Choroid plexus epithelial cell (primary cell): ENCODE measurements around the gene FOXJ2.
"Not testable (repeated sequence)": the region's sequence is repeated elsewhere in the genome, so short reads cannot be mapped to it uniquely, and the experiment has no call there.

Source experiments
- DNase-seq: peaks from one replicate; pipeline ENCODE4 v3.0.0-alpha.2; 2010; ENCODE audit warnings: low read depth
- H3K4me3 ChIP-seq: 2 replicates; pipeline ENCODE4 v1.5.1; 2011; ENCODE audit warnings: low read depth, mild to moderate bottlenecking, control low read depth, low read length, moderate library complexity
- CTCF ChIP-seq: conservative IDR thresholded peaks from 2 replicates; pipeline ENCODE4 v1.5.1; 2011; ENCODE audit warnings: low read depth, mild to moderate bottlenecking, control low read depth, inconsistent platforms, low read length, moderate library complexity

The FOXJ2 gene

GRCh38 chr12:8018666-8019581 lies 13.6 kb upstream of the FOXJ2 start:
- H3K4me3 ChIP-seq, result peak overlapping the region; percentile 50
- no peak for DNase-seq
- TF ChIP-seq CTCF, result no peak

GRCh38 chr12:8026291-8026900 lies 6.1 kb upstream of the FOXJ2 start:
- no peak for TF ChIP-seq CTCF
- peak; percentile 100 for DNase-seq
- H3K4me3 ChIP-seq, result peak overlapping the region; percentile 83

- H3K4me3 ChIP-seq, result no peak overlapping the region
- no peak for DNase-seq
- no peak for TF ChIP-seq CTCF
Observed at GRCh38 chr12:8027856-8028255, 4.7 kb upstream of the FOXJ2 start.

- TF ChIP-seq CTCF, result no peak
- no peak for DNase-seq
- H3K4me3 ChIP-seq, result no peak overlapping the region
Observed at GRCh38 chr12:8028267-8028666, 4.2 kb upstream of the FOXJ2 start.

GRCh38 chr12:8030189-8030588 lies 2.3 kb upstream of the FOXJ2 start:
- no peak for DNase-seq
- no peak overlapping the region for H3K4me3 ChIP-seq
- no peak for TF ChIP-seq CTCF

GRCh38 chr12:8031017-8031416 lies 1.5 kb upstream of the FOXJ2 start:
- not testable (repeated sequence) for DNase-seq, H3K4me3 ChIP-seq

GRCh38 chr12:8031872-8032241 lies 659 bp upstream of the FOXJ2 start:
- no peak for TF ChIP-seq CTCF
- no peak for DNase-seq
- peak overlapping the region; percentile 94 for H3K4me3 ChIP-seq
